Measurements from ENCODE around the gene NUCB1. TPM values are rescaled to one million over a fixed set of nuclear protein-coding genes. Genes with fewer than 3 reads are reported as not detected.
A peak's percentile ranks its signal among the peaks of the same experiment; 100 is the strongest.

Gene NUCB1
- total and polyA plus RNA-seq, 9 of the 15 experiments (the other 6 are each of a cell fraction or from before 2014, with no cell fraction given) = 3.1 to 153 (median 71.7) TPM

DNA sequence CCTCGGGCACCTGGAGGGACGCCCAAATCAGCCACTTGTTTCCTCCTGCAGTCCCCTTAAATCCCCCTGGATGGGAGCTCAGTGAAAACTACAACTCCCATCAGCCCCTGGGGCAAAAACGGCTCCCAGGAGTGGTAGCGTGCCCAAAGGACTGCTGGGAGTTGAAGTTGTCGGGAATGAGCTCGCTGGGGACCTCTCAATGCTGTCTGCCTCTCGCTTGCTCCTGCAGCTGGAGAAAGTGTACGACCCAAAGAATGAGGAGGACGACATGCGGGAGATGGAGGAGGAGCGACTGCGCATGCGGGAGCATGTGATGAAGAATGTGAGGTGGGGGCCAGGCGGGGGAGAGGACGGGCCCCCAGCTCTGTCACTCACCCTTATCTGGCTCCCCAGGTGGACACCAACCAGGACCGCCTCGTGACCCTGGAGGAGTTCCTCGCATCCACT, 18.7 kb downstream of the NUCB1 start (continued):
- TF ChIP-seq ATF2 (CRISPR knock-in tag; IDR thresholded peaks at IDR 0.05) = no peak
- peak; percentile 14; the same call in 1 of the 2 replicates for TF ChIP-seq RBFOX2 (IDR thresholded peaks at IDR 0.05; ENCODE audit: low read depth, low read length)
- no peak for TF ChIP-seq NR2F6 (CRISPR knock-in tag; IDR thresholded peaks at IDR 0.05)
- peak; percentile 40; the same call in 1 of the 2 replicates for TF ChIP-seq FOXM1 (IDR thresholded peaks at IDR 0.05; ENCODE audit: low read depth)
- no peak for TF ChIP-seq FOXM1 (CRISPR knock-in tag; IDR thresholded peaks at IDR 0.05; ENCODE audit: low read depth)
- TF ChIP-seq, protein P1, sequence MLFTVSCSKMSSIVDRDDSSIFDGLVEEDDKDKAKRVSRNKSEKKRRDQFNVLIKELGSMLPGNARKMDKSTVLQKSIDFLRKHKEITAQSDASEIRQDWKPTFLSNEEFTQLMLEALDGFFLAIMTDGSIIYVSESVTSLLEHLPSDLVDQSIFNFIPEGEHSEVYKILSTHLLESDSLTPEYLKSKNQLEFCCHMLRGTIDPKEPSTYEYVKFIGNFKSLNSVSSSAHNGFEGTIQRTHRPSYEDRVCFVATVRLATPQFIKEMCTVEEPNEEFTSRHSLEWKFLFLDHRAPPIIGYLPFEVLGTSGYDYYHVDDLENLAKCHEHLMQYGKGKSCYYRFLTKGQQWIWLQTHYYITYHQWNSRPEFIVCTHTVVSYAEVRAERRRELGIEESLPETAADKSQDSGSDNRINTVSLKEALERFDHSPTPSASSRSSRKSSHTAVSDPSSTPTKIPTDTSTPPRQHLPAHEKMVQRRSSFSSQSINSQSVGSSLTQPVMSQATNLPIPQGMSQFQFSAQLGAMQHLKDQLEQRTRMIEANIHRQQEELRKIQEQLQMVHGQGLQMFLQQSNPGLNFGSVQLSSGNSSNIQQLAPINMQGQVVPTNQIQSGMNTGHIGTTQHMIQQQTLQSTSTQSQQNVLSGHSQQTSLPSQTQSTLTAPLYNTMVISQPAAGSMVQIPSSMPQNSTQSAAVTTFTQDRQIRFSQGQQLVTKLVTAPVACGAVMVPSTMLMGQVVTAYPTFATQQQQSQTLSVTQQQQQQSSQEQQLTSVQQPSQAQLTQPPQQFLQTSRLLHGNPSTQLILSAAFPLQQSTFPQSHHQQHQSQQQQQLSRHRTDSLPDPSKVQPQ (CRISPR knock-in tag; IDR thresholded peaks at IDR 0.05; ENCODE audit: borderline replicate concordance) = no peak
- TF ChIP-seq, protein P2, sequence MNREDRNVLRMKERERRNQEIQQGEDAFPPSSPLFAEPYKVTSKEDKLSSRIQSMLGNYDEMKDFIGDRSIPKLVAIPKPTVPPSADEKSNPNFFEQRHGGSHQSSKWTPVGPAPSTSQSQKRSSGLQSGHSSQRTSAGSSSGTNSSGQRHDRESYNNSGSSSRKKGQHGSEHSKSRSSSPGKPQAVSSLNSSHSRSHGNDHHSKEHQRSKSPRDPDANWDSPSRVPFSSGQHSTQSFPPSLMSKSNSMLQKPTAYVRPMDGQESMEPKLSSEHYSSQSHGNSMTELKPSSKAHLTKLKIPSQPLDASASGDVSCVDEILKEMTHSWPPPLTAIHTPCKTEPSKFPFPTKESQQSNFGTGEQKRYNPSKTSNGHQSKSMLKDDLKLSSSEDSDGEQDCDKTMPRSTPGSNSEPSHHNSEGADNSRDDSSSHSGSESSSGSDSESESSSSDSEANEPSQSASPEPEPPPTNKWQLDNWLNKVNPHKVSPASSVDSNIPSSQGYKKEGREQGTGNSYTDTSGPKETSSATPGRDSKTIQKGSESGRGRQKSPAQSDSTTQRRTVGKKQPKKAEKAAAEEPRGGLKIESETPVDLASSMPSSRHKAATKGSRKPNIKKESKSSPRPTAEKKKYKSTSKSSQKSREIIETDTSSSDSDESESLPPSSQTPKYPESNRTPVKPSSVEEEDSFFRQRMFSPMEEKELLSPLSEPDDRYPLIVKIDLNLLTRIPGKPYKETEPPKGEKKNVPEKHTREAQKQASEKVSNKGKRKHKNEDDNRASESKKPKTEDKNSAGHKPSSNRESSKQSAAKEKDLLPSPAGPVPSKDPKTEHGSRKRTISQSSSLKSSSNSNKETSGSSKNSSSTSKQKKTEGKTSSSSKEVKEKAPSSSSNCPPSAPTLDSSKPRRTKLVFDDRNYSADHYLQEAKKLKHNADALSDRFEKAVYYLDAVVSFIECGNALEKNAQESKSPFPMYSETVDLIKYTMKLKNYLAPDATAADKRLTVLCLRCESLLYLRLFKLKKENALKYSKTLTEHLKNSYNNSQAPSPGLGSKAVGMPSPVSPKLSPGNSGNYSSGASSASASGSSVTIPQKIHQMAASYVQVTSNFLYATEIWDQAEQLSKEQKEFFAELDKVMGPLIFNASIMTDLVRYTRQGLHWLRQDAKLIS (CRISPR knock-in tag; IDR thresholded peaks at IDR 0.05) = no peak
- TF ChIP-seq MEIS2 (IDR thresholded peaks at IDR 0.05; ENCODE audit: partially characterized antibody) = peak; percentile 49
- no peak for TF ChIP-seq CBFB (CRISPR knock-in tag; IDR thresholded peaks at IDR 0.05)
- no peak for TF ChIP-seq ZBED1 (IDR thresholded peaks at IDR 0.05)
- TF ChIP-seq ASH1L (IDR thresholded peaks at IDR 0.05; ENCODE audit: borderline replicate concordance, low read depth, partially characterized antibody) = peak; percentile 11
- peak in 1 of 2 experiments; percentile 46; a peak in 2 of 4 replicates for TF ChIP-seq MNT (conservative IDR thresholded peaks at IDR 0.05)
- TF ChIP-seq KDM4B (IDR thresholded peaks at IDR 0.05; ENCODE audit: borderline replicate concordance in 2 of 2, low read depth in 1 of 2) = no peak
- no peak for TF ChIP-seq MAFF (IDR thresholded peaks at IDR 0.05; ENCODE audit: low read length)
- peak; percentile 95 for TF ChIP-seq ETS1 (conservative IDR thresholded peaks at IDR 0.05; ENCODE audit: control insufficient read depth, low read depth, low read length)
- TF ChIP-seq EP400 (IDR thresholded peaks at IDR 0.05) = 0 out of 2 replicates have a peak, but pooled peaks have one; percentile 19
- peak; percentile 33 for TF ChIP-seq JUND (IDR thresholded peaks at IDR 0.05; ENCODE audit: borderline replicate concordance, low read depth, low read length)
- no peak for TF ChIP-seq JUND (tag; IDR thresholded peaks at IDR 0.05; ENCODE audit: borderline replicate concordance, low read depth, low read length)
